OCI-LY7 (cell line): ENCODE data around the gene PLA2G2D. TPM values are rescaled to one million over a fixed set of nuclear protein-coding genes. Genes with fewer than 3 reads are reported as not detected.

Experiments used
- BruUV-seq: library from RNA; stranded (reverse); fragments of 400-500 nt; replicated peaks from 2 replicates; lab custom pipeline; 2021; lab: Mats Ljungman, UMichigan
- CTCF ChIA-PET: fragments of 300-600 bp; sonication (Branson Sonifier 250); formaldehyde crosslinking; loops from one replicate; lab custom pipeline; 2022; ENCODE audit warnings: antibody characterized with exemption; ENCODE audit not compliant: unreplicated experiment; lab: Charles Lee
- POLR2A ChIA-PET: fragments of 300-600 bp; sonication (Branson Sonifier 250); formaldehyde crosslinking; loops from one replicate; lab custom pipeline; 2022; ENCODE audit warnings: antibody characterized with exemption; lab: Charles Lee
- DNase-seq: peaks from one replicate; pipeline ENCODE4 v3.0.0-alpha.2; 2015; ENCODE audit warnings: low spot score
- H2AFZ ChIP-seq: fragments of 200-600 bp; sonication (generic), shearing (Covaris generic); 2 replicates; pipeline ENCODE4 v1.6.1; 2014; ENCODE audit warnings: mild to moderate bottlenecking, antibody characterized with exemption, low read length, moderate library complexity
- H3K27ac ChIP-seq: fragments of 200-600 bp; sonication (generic); 2 replicates; pipeline ENCODE4 v1.5.1; 2014; ENCODE audit warnings: mixed run types, low read depth, mild to moderate bottlenecking, moderate library complexity, low read length, inconsistent platforms; ENCODE audit not compliant: poor library complexity, severe bottlenecking
- H3K36me3 ChIP-seq: fragments of 200-600 bp; sonication (generic); 2 replicates; pipeline ENCODE4 v1.6.1; 2014; ENCODE audit warnings: mild to moderate bottlenecking, antibody characterized with exemption, low read length, moderate library complexity, mixed read lengths; ENCODE audit not compliant: insufficient read depth
- H3K4me1 ChIP-seq: fragments of 200-600 bp; sonication (generic); 2 replicates; pipeline ENCODE4 v1.5.1; 2014; ENCODE audit warnings: mild to moderate bottlenecking, low read length; ENCODE audit not compliant: insufficient read depth, poor library complexity, severe bottlenecking
- H3K4me2 ChIP-seq: fragments of 200-600 bp; sonication (generic); 2 replicates; pipeline ENCODE4 v1.6.1; 2014; ENCODE audit warnings: mild to moderate bottlenecking, low read length
- H3K4me3 ChIP-seq: fragments of 200-600 bp; sonication (generic); 2 replicates; pipeline ENCODE4 v1.5.1; 2014; ENCODE audit warnings: mild to moderate bottlenecking, low read depth, low read length; ENCODE audit not compliant: poor library complexity, severe bottlenecking
- H3K79me2 ChIP-seq: fragments of 200-600 bp; sonication (generic); 2 replicates; pipeline ENCODE4 v1.6.1; 2016; ENCODE audit warnings: low read depth, mild to moderate bottlenecking, low read length, moderate library complexity, mixed read lengths; ENCODE audit not compliant: insufficient read depth
- H3K9me2 ChIP-seq: fragments of 200-600 bp; sonication (generic); 2 replicates; pipeline ENCODE4 v1.6.1; 2016; ENCODE audit warnings: mild to moderate bottlenecking, low read length, mixed read lengths; ENCODE audit not compliant: insufficient read depth
- H3K9me3 ChIP-seq: fragments of 200-600 bp; sonication (generic); 2 replicates; pipeline ENCODE4 v1.6.1; 2014; ENCODE audit warnings: mild to moderate bottlenecking, mixed run types, low read length, mixed read lengths
- H4K20me1 ChIP-seq: fragments of 200-600 bp; sonication (generic); 2 replicates; pipeline ENCODE4 v1.6.1; 2014; ENCODE audit warnings: mild to moderate bottlenecking, antibody characterized with exemption, low read length, moderate library complexity, mixed read lengths; ENCODE audit not compliant: insufficient read depth
- CTCF ChIP-seq: fragments of 200-600 bp; sonication (generic); conservative IDR thresholded peaks from 2 replicates; pipeline ENCODE4 v1.5.1; 2014; ENCODE audit warnings: mild to moderate bottlenecking, antibody characterized with exemption, low read length, moderate library complexity, mixed read lengths
- EZH2phosphoT487 ChIP-seq: fragments of 200-600 bp; sonication (generic); IDR thresholded peaks from 2 replicates; pipeline ENCODE4 v1.6.1; 2018; ENCODE audit warnings: low read depth, borderline replicate concordance, mild to moderate bottlenecking, mixed run types, antibody characterized with exemption, low read length, moderate library complexity, mixed read lengths
- intact Hi-C: fragments of 100-400 bp; cut with micrococcal nuclease; formaldehyde crosslinking; loops from one replicate; pipeline ENCODE4 v1.10.0; 2022; ENCODE audit not compliant: unreplicated experiment
- total RNA-seq, 2 experiments: library from RNA; depleted of rRNA in 1 of 2; stranded (reverse); fragments of >200 nt in 1 of 2; shearing (Covaris generic) in 1 of 2; gene quantifications; 2 replicates each; pipeline ENCODE4 v1.2.3, GENCODE V29; 2014 to 2022

Gene PLA2G2D
- total RNA-seq, 2 experiments from 2014 or later: not detected

- Histone ChIP-seq H3K27ac (no peak overlapping the region), H3K79me2 (no peaks in the 10 kb centered on the region), H3K36me3 (no peaks in the 10 kb centered on the region), H3K4me3 (no peak overlapping the region), H3K4me1 (no peaks in the 10 kb centered on the region), H4K20me1 (no peaks in the 10 kb centered on the region), H2AFZ (no peak overlapping the region), H3K9me3 (no peaks in the 10 kb centered on the region), H3K9me2 (no peaks in the 10 kb centered on the region), H3K4me2 (no peak overlapping the region)
- intact Hi-C loops: no loop called here
- POLR2A ChIA-PET: interaction anchor here (0.5 kb wide), 1 partner anchor 1079 kb away, joined by 3 read pairs; no protein-coding TSS in a partner anchor
- CTCF ChIA-PET: no interaction called here
- no peak for TF ChIP-seq EZH2phosphoT487
- TF ChIP-seq CTCF: no peak
- DNase-seq: no peak
- no TSS peak for BruUV-seq
Measured at GRCh38 chr1:20095564-20096434, 23.5 kb downstream of the PLA2G2D start.

GRCh38 chr1:20093940-20094391 lies 25.4 kb downstream of the PLA2G2D start:
- TF ChIP-seq EZH2phosphoT487 (no peak), CTCF (no peak)
- Histone ChIP-seq H3K79me2 (no peaks in the 10 kb centered on the region), H3K27ac (no peak overlapping the region), H4K20me1 (no peaks in the 10 kb centered on the region), H2AFZ (no peak overlapping the region), H3K9me2 (no peaks in the 10 kb centered on the region), H3K4me2 (no peak overlapping the region), H3K9me3 (no peaks in the 10 kb centered on the region), H3K4me3 (no peak overlapping the region), H3K36me3 (no peaks in the 10 kb centered on the region), H3K4me1 (no peaks in the 10 kb centered on the region)
- intact Hi-C loops: no loop called here
- CTCF ChIA-PET: no interaction called here
- POLR2A ChIA-PET: no interaction called here
- BruUV-seq: no TSS peak
- no peak for DNase-seq

GRCh38 chr1:20093303-20093702 lies 26.0 kb downstream of the PLA2G2D start:
- CTCF ChIA-PET: no interaction called here
- POLR2A ChIA-PET: no interaction called here
- H4K20me1 ChIP-seq: no peaks in the 10 kb centered on the region
- H3K4me3 ChIP-seq: no peak overlapping the region
- TF ChIP-seq EZH2phosphoT487 (no peak), CTCF (no peak)
- H3K4me2 ChIP-seq: no peak overlapping the region
- intact Hi-C loops: no loop called here
- H3K9me3 ChIP-seq: no peaks in the 10 kb centered on the region
- no peak overlapping the region for H3K27ac ChIP-seq
- no peaks in the 10 kb centered on the region for H3K4me1 ChIP-seq
- H2AFZ ChIP-seq: no peak overlapping the region
- no peaks in the 10 kb centered on the region for H3K36me3 ChIP-seq
- no TSS peak for BruUV-seq
- DNase-seq: no peak
- H3K79me2 ChIP-seq: no peaks in the 10 kb centered on the region
- no peaks in the 10 kb centered on the region for H3K9me2 ChIP-seq
